ENCODE measurements around the gene TNC. TPM values are rescaled to one million over a fixed set of nuclear protein-coding genes. Genes with fewer than 3 reads are reported as not detected.

TNC gene
- total RNA-seq, 2 donors from 2014 or later: 67.5 to 172 TPM

DNA sequence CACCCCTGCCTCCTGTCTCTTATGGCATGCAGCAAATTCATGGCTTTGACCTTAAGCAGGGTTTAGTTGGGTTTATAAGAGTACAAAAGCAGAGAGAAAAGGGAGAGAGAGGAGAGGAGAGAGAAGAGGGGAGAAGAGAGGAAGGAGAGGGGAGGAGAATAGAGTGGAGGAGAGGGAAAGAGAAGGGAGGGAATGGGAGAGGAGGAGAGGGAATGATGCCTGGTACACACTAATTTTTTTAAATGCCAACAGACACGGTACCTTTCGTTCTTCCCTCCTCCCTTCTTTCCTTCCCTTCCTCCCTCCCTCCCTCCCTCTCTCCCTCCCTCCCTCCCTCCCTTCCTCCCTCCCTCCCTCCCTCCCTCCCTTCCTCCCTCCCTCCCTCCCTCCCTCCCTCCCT, 48.7 kb downstream of the TNC start:
- peaks cover 82% of the 10 kb centered on the region for H3K36me3 Mint-ChIP-seq (ENCODE audit: low read depth)
- H3K4me3 ChIP-seq (ENCODE audit: low read length): no peak overlapping the region
- H3K4me1 Mint-ChIP-seq: no peaks in the 10 kb centered on the region
- H3K9ac ChIP-seq (ENCODE audit: extremely low read depth, low read length, poor library complexity, severe bottlenecking): no peak overlapping the region
- DNase-seq: no peak
- H3K27ac ChIP-seq (ENCODE audit: low read depth, low read length): no peak overlapping the region
- H3K4me1 ChIP-seq (ENCODE audit: control insufficient read depth, insufficient read depth, low read length): no peaks in the 10 kb centered on the region
- H3K27me3 ChIP-seq (ENCODE audit: control insufficient read depth, insufficient read depth, low read length, poor library complexity, severe bottlenecking): no peaks in the 10 kb centered on the region
- no peak overlapping the region for H3K4me3 Mint-ChIP-seq
- H3K9me3 ChIP-seq (ENCODE audit: control insufficient read depth, low read length): no peaks in the 10 kb centered on the region
- peaks cover 60% of the 10 kb centered on the region for H3K36me3 ChIP-seq (ENCODE audit: control insufficient read depth, insufficient read depth, low read length)
- H3K9me3 Mint-ChIP-seq: no peaks in the 10 kb centered on the region
- TF ChIP-seq, protein P1, sequence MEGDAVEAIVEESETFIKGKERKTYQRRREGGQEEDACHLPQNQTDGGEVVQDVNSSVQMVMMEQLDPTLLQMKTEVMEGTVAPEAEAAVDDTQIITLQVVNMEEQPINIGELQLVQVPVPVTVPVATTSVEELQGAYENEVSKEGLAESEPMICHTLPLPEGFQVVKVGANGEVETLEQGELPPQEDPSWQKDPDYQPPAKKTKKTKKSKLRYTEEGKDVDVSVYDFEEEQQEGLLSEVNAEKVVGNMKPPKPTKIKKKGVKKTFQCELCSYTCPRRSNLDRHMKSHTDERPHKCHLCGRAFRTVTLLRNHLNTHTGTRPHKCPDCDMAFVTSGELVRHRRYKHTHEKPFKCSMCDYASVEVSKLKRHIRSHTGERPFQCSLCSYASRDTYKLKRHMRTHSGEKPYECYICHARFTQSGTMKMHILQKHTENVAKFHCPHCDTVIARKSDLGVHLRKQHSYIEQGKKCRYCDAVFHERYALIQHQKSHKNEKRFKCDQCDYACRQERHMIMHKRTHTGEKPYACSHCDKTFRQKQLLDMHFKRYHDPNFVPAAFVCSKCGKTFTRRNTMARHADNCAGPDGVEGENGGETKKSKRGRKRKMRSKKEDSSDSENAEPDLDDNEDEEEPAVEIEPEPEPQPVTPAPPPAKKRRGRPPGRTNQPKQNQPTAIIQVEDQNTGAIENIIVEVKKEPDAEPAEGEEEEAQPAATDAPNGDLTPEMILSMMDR (conservative IDR thresholded peaks at IDR 0.05): no peak
- H3K27me3 Mint-ChIP-seq (ENCODE audit: insufficient read depth): no peaks in the 10 kb centered on the region
- no CpG with 5 or more reads among the region's 2 CpGs for WGBS, 2 experiments (ENCODE audit: insufficient coverage in 1 of 2, insufficient read length in 1 of 2)
- no peak overlapping the region for H3K27ac Mint-ChIP-seq

DNA sequence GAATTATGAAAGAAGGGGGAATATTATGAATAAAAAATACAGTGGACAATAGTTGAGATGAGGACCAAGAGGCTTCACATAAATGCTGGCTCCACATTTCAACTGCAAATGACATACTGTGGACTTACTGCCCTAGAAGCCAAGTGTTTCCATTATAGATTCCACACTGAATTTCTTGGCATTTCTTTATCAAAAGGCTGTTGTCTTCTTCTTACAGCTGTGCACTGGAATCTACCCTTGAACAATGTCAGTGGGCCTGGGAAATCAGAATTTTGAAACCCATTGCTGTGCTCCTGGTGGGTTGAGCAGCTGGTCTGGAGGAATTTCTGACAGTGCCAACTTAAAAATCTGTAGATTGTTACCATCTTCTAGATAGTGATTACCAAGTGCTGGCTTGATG, 49.9 kb downstream of the TNC start:
- peaks cover 59% of the 10 kb centered on the region for H3K36me3 ChIP-seq (ENCODE audit: control insufficient read depth, insufficient read depth, low read length)
- H3K27me3 ChIP-seq (ENCODE audit: control insufficient read depth, insufficient read depth, low read length, poor library complexity, severe bottlenecking): no peaks in the 10 kb centered on the region
- Mint-ChIP-seq H3K27me3 (ENCODE audit: insufficient read depth) (no peaks in the 10 kb centered on the region), H3K36me3 (ENCODE audit: low read depth) (peaks cover 82% of the 10 kb centered on the region), H3K9me3 (no peaks in the 10 kb centered on the region), H3K4me3 (no peak overlapping the region), H3K27ac (no peak overlapping the region), H3K4me1 (no peaks in the 10 kb centered on the region)
- no peak overlapping the region for H3K4me3 ChIP-seq (ENCODE audit: low read length)
- TF ChIP-seq, protein P1 (conservative IDR thresholded peaks at IDR 0.05): no peak
- no peak overlapping the region for H3K9ac ChIP-seq (ENCODE audit: extremely low read depth, low read length, poor library complexity, severe bottlenecking)
- H3K27ac ChIP-seq (ENCODE audit: low read depth, low read length): no peak overlapping the region
- DNase-seq: no peak
- no peaks in the 10 kb centered on the region for H3K9me3 ChIP-seq (ENCODE audit: control insufficient read depth, low read length)
- no peaks in the 10 kb centered on the region for H3K4me1 ChIP-seq (ENCODE audit: control insufficient read depth, insufficient read depth, low read length)

DNA sequence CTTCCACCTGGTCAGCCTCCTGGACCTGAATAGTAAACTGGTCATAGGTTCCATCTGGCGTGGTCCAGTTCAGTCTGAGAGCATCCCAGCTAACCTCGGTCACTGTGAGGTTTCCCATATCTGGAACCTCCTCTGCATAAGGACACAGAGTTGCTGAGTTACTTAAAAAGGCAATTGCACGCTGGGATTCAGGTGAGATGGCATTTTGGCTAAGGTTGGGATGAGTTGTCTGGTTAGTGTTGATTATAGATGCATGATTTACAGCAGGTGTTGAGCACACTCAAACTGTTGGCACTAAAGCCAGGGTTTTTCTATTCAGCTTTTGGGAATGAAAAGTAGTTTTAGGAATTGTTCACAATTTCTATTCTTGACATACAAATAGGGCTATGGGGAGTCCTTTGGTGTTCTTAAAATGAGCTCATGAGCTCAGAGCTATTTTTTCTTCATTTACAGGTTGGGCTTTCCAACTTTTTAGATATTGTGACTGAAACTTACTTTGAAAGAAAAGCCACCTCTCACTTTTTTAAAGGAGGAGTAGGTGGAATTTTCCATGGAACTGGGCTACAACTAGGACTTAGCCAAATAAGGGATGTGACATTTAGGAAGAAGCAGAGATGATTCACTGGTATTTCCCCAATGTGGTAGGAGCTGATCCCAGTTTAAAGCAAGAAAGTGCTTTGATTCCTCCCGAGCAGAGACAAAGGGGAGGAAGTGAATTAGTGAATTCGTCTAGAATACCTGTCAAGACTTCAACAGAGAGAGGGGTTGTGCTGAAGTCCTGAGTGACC, 54.7 kb downstream of the TNC start:
- TF ChIP-seq, protein P1 (conservative IDR thresholded peaks at IDR 0.05): no peak
- H3K27me3 Mint-ChIP-seq (ENCODE audit: insufficient read depth): no peaks in the 10 kb centered on the region
- no peak overlapping the region for H3K27ac Mint-ChIP-seq
- H3K4me1 Mint-ChIP-seq: peaks cover 1% of the 10 kb centered on the region
- H3K27me3 ChIP-seq (ENCODE audit: control insufficient read depth, insufficient read depth, low read length, poor library complexity, severe bottlenecking): no peaks in the 10 kb centered on the region
- H3K36me3 ChIP-seq (ENCODE audit: control insufficient read depth, insufficient read depth, low read length): peaks cover 54% of the 10 kb centered on the region
- H3K4me3 Mint-ChIP-seq: no peak overlapping the region
- H3K9me3 ChIP-seq (ENCODE audit: control insufficient read depth, low read length): no peaks in the 10 kb centered on the region
- no peak overlapping the region for H3K27ac ChIP-seq (ENCODE audit: low read depth, low read length)
- peaks cover 82% of the 10 kb centered on the region for H3K36me3 Mint-ChIP-seq (ENCODE audit: low read depth)
- H3K4me1 ChIP-seq (ENCODE audit: control insufficient read depth, insufficient read depth, low read length): no peaks in the 10 kb centered on the region
- H3K9me3 Mint-ChIP-seq: no peaks in the 10 kb centered on the region
- DNase-seq: no peak
- H3K4me3 ChIP-seq (ENCODE audit: low read length): no peak overlapping the region
- H3K9ac ChIP-seq (ENCODE audit: extremely low read depth, low read length, poor library complexity, severe bottlenecking): no peak overlapping the region
- WGBS, 2 experiments (ENCODE audit: insufficient coverage in 1 of 2, insufficient read length in 1 of 2): 72 to 85% methylated on average over 5 of the region's 5 CpGs
